H1 (cell line): Measurements from ENCODE around the gene APOL2. TPM values are rescaled to one million over a fixed set of nuclear protein-coding genes. Genes with fewer than 3 reads are reported as not detected.

ENCODE experiments used
- CTCF ChIA-PET: fragments of 300-600 bp; sonication (Branson Sonifier 250); formaldehyde crosslinking; loops from one replicate; lab custom pipeline; 2021; ENCODE audit not compliant: partially characterized antibody; lab: Charles Lee
- POLR2A ChIA-PET: fragments of 300-600 bp; sonication (Branson Sonifier 250); formaldehyde crosslinking; loops from one replicate; lab custom pipeline; 2021; ENCODE audit warnings: inconsistent platforms; ENCODE audit not compliant: partially characterized antibody; lab: Charles Lee
- DNase-seq, 2 experiments: peaks; one replicate each; pipeline versions ENCODE4 v3.0.0 to v3.0.0-alpha.2; 2010 to 2022; ENCODE audit warnings: low spot score in 2 of 2, low read depth in 1 of 2, mixed read lengths in 1 of 2
- FAIRE-seq: peaks from 2 replicates; lab custom pipeline; 2011; peaks lifted over from hg19 to GRCh38; lab: Jason Lieb, UNC
- H2AFZ ChIP-seq: 2 replicates; pipeline ENCODE4 v1.8.1; 2012; ENCODE audit warnings: low read length, inconsistent platforms
- H2AK5ac ChIP-seq: 2 replicates; pipeline ENCODE4 v1.6.1; 2013; ENCODE audit warnings: low read depth, low read length
- H2BK120ac ChIP-seq: replicated peaks from 2 replicates; pipeline ENCODE3; 2013; ENCODE audit warnings: low read depth, low read length, inconsistent platforms
- H2BK12ac ChIP-seq: 2 replicates; pipeline ENCODE4 v1.6.1; 2013; ENCODE audit warnings: low read depth, low read length
- H2BK15ac ChIP-seq: 2 replicates; pipeline ENCODE4 v1.6.1; 2013; ENCODE audit warnings: low read length
- H2BK20ac ChIP-seq: 2 replicates; pipeline ENCODE4 v1.6.1; 2013; ENCODE audit warnings: low read length
- H2BK5ac ChIP-seq: 2 replicates; pipeline ENCODE4 v1.6.1; 2013; ENCODE audit warnings: low read depth, low read length
- H3K14ac ChIP-seq: 2 replicates; pipeline ENCODE4 v1.6.1; 2013; ENCODE audit warnings: inconsistent platforms; ENCODE audit not compliant: insufficient read length
- H3K18ac ChIP-seq: 2 replicates; pipeline ENCODE4 v1.6.1; 2013; ENCODE audit warnings: low read length; ENCODE audit errors: extremely low read depth
- H3K23ac ChIP-seq: 2 replicates; pipeline ENCODE4 v1.6.1; 2013; ENCODE audit warnings: inconsistent platforms; ENCODE audit not compliant: insufficient read length
- H3K23me2 ChIP-seq: 2 replicates; pipeline ENCODE4 v1.6.1; 2013; ENCODE audit warnings: low read depth, low read length
- H3K27ac ChIP-seq: 2 replicates; pipeline ENCODE4 v1.6.1; 2011; ENCODE audit warnings: low read depth, low read length, inconsistent platforms
- H3K27me3 ChIP-seq, 4 experiments: replicated peaks in 1 of 4; 1 replicate in 1 of 4; 2 replicates in 3 of 4; pipeline versions ENCODE4 v1.6.1 to v1.8.1; 2011 to 2013; ENCODE audit warnings: low read length in 3 of 4, mild to moderate bottlenecking in 3 of 4, inconsistent platforms in 2 of 4, mixed read lengths in 2 of 4, moderate library complexity in 1 of 4; ENCODE audit not compliant: control insufficient read depth in 3 of 4, insufficient read depth in 3 of 4; ENCODE audit errors: extremely low read depth in 1 of 4
- H3K36me3 ChIP-seq, 4 experiments: 2 replicates each; pipeline versions ENCODE4 v1.6.1 to v1.8.1; 2011 to 2013; ENCODE audit warnings: mild to moderate bottlenecking in 4 of 4, low read length in 3 of 4, moderate library complexity in 2 of 4, control low read depth in 1 of 4, inconsistent platforms in 1 of 4; ENCODE audit not compliant: insufficient read depth in 4 of 4, control insufficient read depth in 2 of 4
- H3K4ac ChIP-seq: replicated peaks from 2 replicates; pipeline ENCODE3; 2013; ENCODE audit warnings: low read length, low read depth, mixed read lengths, inconsistent platforms; ENCODE audit not compliant: insufficient read length
- H3K4me1 ChIP-seq, 4 experiments: replicated peaks in 1 of 4; 1 replicate in 1 of 4; 2 replicates in 3 of 4; pipeline versions ENCODE4 v1.6.1 to v1.8.1; 2011 to 2013; ENCODE audit warnings: low read length in 3 of 4, inconsistent platforms in 2 of 4, mixed read lengths in 1 of 4; ENCODE audit not compliant: insufficient read depth in 4 of 4, control insufficient read depth in 3 of 4
- H3K4me2 ChIP-seq, 2 experiments: 2 replicates each; pipeline versions ENCODE4 v1.6.1 to v1.8.1; 2011 to 2013; ENCODE audit warnings: low read depth in 2 of 2, low read length in 2 of 2, control low read depth in 1 of 2, inconsistent platforms in 1 of 2, mild to moderate bottlenecking in 1 of 2; ENCODE audit not compliant: insufficient read depth in 1 of 2
- H3K4me3 ChIP-seq, 4 experiments: fragments of 200-600, 300-600 bp in 1 of 4; sonication (generic), shearing (Covaris generic), sonication (Bioruptor Twin) in 1 of 4; 2 replicates each; pipeline versions ENCODE4 v1.5.1 to v1.8.1; 2011 to 2016; ENCODE audit warnings: low read length in 4 of 4, low read depth in 3 of 4, control low read depth in 2 of 4, inconsistent platforms in 2 of 4, mild to moderate bottlenecking in 2 of 4, mixed read lengths in 1 of 4, moderate library complexity in 1 of 4; ENCODE audit not compliant: insufficient read depth in 2 of 4; ENCODE audit errors: extremely low read depth in 1 of 4
- H3K56ac ChIP-seq: replicated peaks from 2 replicates; pipeline ENCODE3; 2013; ENCODE audit warnings: low read depth, mild to moderate bottlenecking, mixed read lengths, low read length, inconsistent platforms; ENCODE audit not compliant: insufficient read length
- H3K79me1 ChIP-seq: 2 replicates; pipeline ENCODE4 v1.6.1; 2013; ENCODE audit warnings: low read depth, low read length, control low read depth
- H3K79me2 ChIP-seq, 2 experiments: 2 replicates each; pipeline versions ENCODE4 v1.6.1 to v1.8.1; 2012 to 2013; ENCODE audit warnings: low read length in 2 of 2, mild to moderate bottlenecking in 2 of 2, inconsistent platforms in 1 of 2; ENCODE audit not compliant: insufficient read depth in 2 of 2, control insufficient read depth in 1 of 2
- H3K9ac ChIP-seq, 4 experiments: replicated peaks in 1 of 4; 1 replicate in 1 of 4; 2 replicates in 3 of 4; pipeline versions ENCODE4 v1.6.1 to v1.8.1; 2011 to 2013; ENCODE audit warnings: low read depth in 3 of 4, low read length in 3 of 4, control low read depth in 2 of 4, mild to moderate bottlenecking in 2 of 4, moderate library complexity in 2 of 4, inconsistent platforms in 1 of 4; ENCODE audit errors: extremely low read depth in 1 of 4
- H3K9me3 ChIP-seq, 2 experiments: 2 replicates each; pipeline versions ENCODE4 v1.6.1 to v1.8.1; 2012 to 2013; ENCODE audit warnings: mild to moderate bottlenecking in 2 of 2, moderate library complexity in 2 of 2, control low read depth in 1 of 2, inconsistent platforms in 1 of 2, low read depth in 1 of 2, low read length in 1 of 2, mixed read lengths in 1 of 2; ENCODE audit not compliant: insufficient read depth in 2 of 2
- H4K20me1 ChIP-seq, 2 experiments: replicated peaks in 1 of 2; 2 replicates each; pipeline versions ENCODE3 to v1.8.1; 2011 to 2013; ENCODE audit warnings: inconsistent platforms in 2 of 2, low read length in 2 of 2, mild to moderate bottlenecking in 1 of 2; ENCODE audit not compliant: insufficient read depth in 2 of 2, control insufficient read depth in 1 of 2
- H4K5ac ChIP-seq: 2 replicates; pipeline ENCODE4 v1.6.1; 2013; ENCODE audit warnings: low read length, low read depth, mixed read lengths, inconsistent platforms; ENCODE audit not compliant: insufficient read length
- H4K8ac ChIP-seq: 2 replicates; pipeline ENCODE4 v1.8.0; 2013; ENCODE audit warnings: mild to moderate bottlenecking, moderate library complexity, low read length, inconsistent platforms; ENCODE audit not compliant: insufficient read depth; ENCODE audit errors: extremely low read depth
- H4K91ac ChIP-seq: replicated peaks from 2 replicates; pipeline ENCODE3; 2013; ENCODE audit warnings: low read length, mixed read lengths, inconsistent platforms; ENCODE audit not compliant: insufficient read length
- ATF3 ChIP-seq: IDR thresholded peaks from 2 replicates; pipeline ENCODE4 v1.6.1; 2011; ENCODE audit warnings: low read depth, mild to moderate bottlenecking, low read length; ENCODE audit not compliant: insufficient read depth
- E2F6 ChIP-seq: IDR thresholded peaks from 2 replicates; pipeline ENCODE4 v1.6.1; 2012; ENCODE audit warnings: inconsistent platforms
- EP300 ChIP-seq, 2 experiments: IDR thresholded peaks; 1 replicate in 1 of 2; 2 replicates in 1 of 2; pipeline ENCODE4 v1.6.1; 2011 to 2012; ENCODE audit warnings: low read depth in 2 of 2, low read length in 2 of 2, mild to moderate bottlenecking in 2 of 2, borderline replicate concordance in 1 of 2, inconsistent platforms in 1 of 2, moderate library complexity in 1 of 2
- EZH2 ChIP-seq: fragments of 200-600 bp; sonication (generic); IDR thresholded peaks from 2 replicates; pipeline ENCODE4 v1.7.1; 2012; ENCODE audit warnings: low read depth, mild to moderate bottlenecking, moderate library complexity, low read length, inconsistent platforms; ENCODE audit not compliant: severe bottlenecking
- JUND ChIP-seq: IDR thresholded peaks from 2 replicates; pipeline ENCODE4 v1.6.1; 2011; ENCODE audit warnings: mild to moderate bottlenecking, improper control_type of control experiment, low read length
- KDM1A ChIP-seq: fragments of 200-600, 300-600 bp; sonication (generic); IDR thresholded peaks from 2 replicates; pipeline ENCODE4 v1.7.1; 2016; ENCODE audit warnings: mild to moderate bottlenecking, low read length, borderline replicate concordance
- SIN3A ChIP-seq, 2 experiments: IDR thresholded peaks in 1 of 2; conservative IDR thresholded peaks in 1 of 2; 2 replicates each; pipeline ENCODE4 v1.6.1; 2011 to 2012; ENCODE audit warnings: low read length in 2 of 2, improper control_type of control experiment in 1 of 2, low read depth in 1 of 2, mild to moderate bottlenecking in 1 of 2
- SP1 ChIP-seq: IDR thresholded peaks from 2 replicates; pipeline ENCODE4 v1.6.1; 2011; ENCODE audit warnings: low read depth, low read length
- TAF7 ChIP-seq: optimal IDR thresholded peaks from 2 replicates; pipeline ENCODE3; 2011; ENCODE audit warnings: low read depth, mild to moderate bottlenecking, inconsistent platforms, low read length, moderate library complexity, borderline replicate concordance
- TBP ChIP-seq: IDR thresholded peaks from 2 replicates; pipeline ENCODE4 v1.6.1; 2011; ENCODE audit warnings: low read depth, low read length, improper control_type of control experiment
- YY1 ChIP-seq: IDR thresholded peaks from 2 replicates; pipeline ENCODE4 v1.6.1; 2011; ENCODE audit warnings: low read depth, mild to moderate bottlenecking, low read length
- ZNF274 ChIP-seq: IDR thresholded peaks from 2 replicates; pipeline ENCODE4 v1.7.0; 2012; ENCODE audit warnings: low read length, borderline replicate concordance; ENCODE audit errors: extremely low read depth
- whole genome bisulfite sequencing, 2 experiments: shearing (Covaris generic) in 1 of 2; methylation state at CpG; one replicate each; pipeline versions ENCODE4 v1.1.6 to v1.1.7; 2013 to 2015; ENCODE audit warnings: low lambda C conversion rate in 2 of 2, mixed read lengths in 2 of 2, inconsistent platforms in 1 of 2, low coverage in 1 of 2, missing lambda C conversion rate in 1 of 2; ENCODE audit not compliant: insufficient replicate concordance in 2 of 2, insufficient coverage in 1 of 2, insufficient read length in 1 of 2; ENCODE audit errors: extremely low coverage in 1 of 2, missing lambda C conversion rate in 1 of 2; 5-methylcytosine and 5-hydroxymethylcytosine counted together
- polyA plus RNA-seq, 7 experiments: library from polyadenylated mRNA; depleted of rRNA in 3 of 7; stranded (reverse) in 5 of 7; unstranded in 2 of 7; fragments of >200 nt in 5 of 7; fragments of 200-250 nt in 2 of 7; gene quantifications; 1 replicate in 5 of 7; 2 replicates in 1 of 7; 4 replicates in 1 of 7; pipeline versions ENCODE4 v1.2.1 to v1.2.3, GENCODE V29; 2011 to 2013; ENCODE audit warnings: missing spikeins in 2 of 7, mixed read lengths in 2 of 7
- total RNA-seq: library from RNA; stranded (reverse); fragmentation: NEBNext Ultra II Directional; extraction: Animal tissue kit (Norgen Biotek cat#: 25700); gene quantifications from 2 replicates; pipeline ENCODE4 v1.2.1, GENCODE V29; 2021

Gene APOL2
- total and polyA plus RNA-seq, 2 of the 8 experiments (the other 6 are each of a cell fraction or from before 2014, with no cell fraction given) = 8.1 to 11.0 TPM

- Histone ChIP-seq H3K79me1 (no peaks in the 10 kb centered on the region), H3K23me2 (no peaks in the 10 kb centered on the region), H3K56ac (no peak overlapping the region), H3K27me3 (no peaks in the 10 kb centered on the region), H3K79me2 (no peaks in the 10 kb centered on the region), H2BK20ac (no peak overlapping the region), H3K14ac (no peak overlapping the region), H4K5ac (no peak overlapping the region), H2BK12ac (no peak overlapping the region), H3K9me3 (no peaks in the 10 kb centered on the region), H3K4me1 (peaks cover 0 to 3% (median 0%) of the 10 kb centered on the region in 4 experiments; a peak in 1 of 7 replicates), H3K18ac (no peak overlapping the region), H4K8ac (no peak overlapping the region), H3K9ac (no peak overlapping the region), H3K4me2 (no peak overlapping the region), H4K20me1 (no peaks in the 10 kb centered on the region), H3K4me3 (no peak overlapping the region), H2BK15ac (no peak overlapping the region), H3K27ac (no peak overlapping the region), H2BK5ac (no peak overlapping the region), H3K36me3 (peaks cover 0 to 3% (median 0%) of the 10 kb centered on the region in 4 experiments; a peak in 3 of 8 replicates), H3K4ac (no peak overlapping the region), H2BK120ac (no peak overlapping the region), H4K91ac (no peak overlapping the region), H2AFZ (no peak overlapping the region), H3K23ac (no peak overlapping the region), H2AK5ac (no peak overlapping the region)
- DNase-seq (no peak), FAIRE-seq (no peak)
- 86% methylated on average over 7 of the region's 7 CpGs; no CpG with 5 or more reads in 1 of the 2 experiments for WGBS, 2 experiments
- ChIA-PET POLR2A (interaction anchor here (0.6 to 1.4 kb wide), 2 partner anchors 35 to 49 kb away, joined by 3 read pairs; no protein-coding TSS in a partner anchor), CTCF (interaction anchor here (1.1 to 2.8 kb wide), 3 partner anchors 10 to 258 kb away, joined by 4 to 25 read pairs (median 5); partner anchors contain the start of gene APOL2)
- TF ChIP-seq YY1 = no peak
- no peak for TF ChIP-seq EZH2
- no peak for TF ChIP-seq TAF7
- TF ChIP-seq EP300 (IDR thresholded peaks at IDR 0.05; ENCODE audit: borderline replicate concordance in 1 of 2, low read depth in 2 of 2, low read length in 2 of 2) = no peak
- no peak for TF ChIP-seq ATF3
- no peak for TF ChIP-seq TBP
- TF ChIP-seq SIN3A (conservative IDR thresholded peaks at IDR 0.05 in 1 of 2, IDR thresholded peaks at IDR 0.05 in 1 of 2; ENCODE audit: low read depth in 1 of 2, low read length in 2 of 2) = no peak
- no peak for TF ChIP-seq E2F6
- no peak for TF ChIP-seq ZNF274
- TF ChIP-seq JUND = no peak
- TF ChIP-seq KDM1A = no peak
- no peak for TF ChIP-seq SP1
Measured at GRCh38 chr22:36228944-36229343, 10.4 kb downstream of the APOL2 start.
